Stimulated activated naive CD8-positive, alpha-beta T cell treated with anti-CD3 and anti-CD28 coated beads, Interleukin-15, amount 100 ng/mL, for 72 hours (primary cell): ENCODE results near the gene IL3RA.
A peak's percentile ranks its signal among the peaks of the same experiment; 100 is the strongest.

Source experiments
- ATAC-seq: fragments of 150-1000 bp; cut with Tn5 transposase; 2 replicates; pipeline ENCODE4 v1.10.0; 2021; ENCODE audit warnings: mild to moderate bottlenecking, moderate library complexity
- DNase-seq, 2 donors: peaks; one replicate each; pipeline ENCODE4 v3.0.0; 2021 to 2022
- H3K27ac Mint-ChIP-seq, 2 donors: one replicate each; pipeline ENCODE4 v1.8.0; 2022; ENCODE audit warnings: mild to moderate bottlenecking in 2 of 2, mixed read lengths in 2 of 2, moderate library complexity in 2 of 2
- H3K27me3 Mint-ChIP-seq: one replicate; pipeline ENCODE4 v1.8.0; 2022; ENCODE audit warnings: mixed read lengths
- H3K4me1 Mint-ChIP-seq: one replicate; pipeline ENCODE4 v1.8.0; 2022; ENCODE audit warnings: mild to moderate bottlenecking, mixed read lengths
- H3K4me3 Mint-ChIP-seq, 2 donors: one replicate each; pipeline ENCODE4 v1.8.0; 2022; ENCODE audit warnings: mild to moderate bottlenecking in 2 of 2, mixed read lengths in 2 of 2, moderate library complexity in 1 of 2
- H3K9me3 Mint-ChIP-seq, 2 donors: one replicate each; pipeline ENCODE4 v1.8.0; 2022; ENCODE audit warnings: mixed read lengths in 2 of 2

IL3RA gene

GRCh38 chrX:1387141-1387776, 50.7 kb downstream of the IL3RA start:
- H3K27me3 Mint-ChIP-seq: no peaks in the 10 kb centered on the region
- H3K27ac Mint-ChIP-seq: peak overlapping the region in 1 of 2 donors; percentile 93
- no peaks in the 10 kb centered on the region for H3K9me3 Mint-ChIP-seq
- ATAC-seq (no peak), DNase-seq (peak in 1 of 2 donors; percentile 13)
- H3K4me3 Mint-ChIP-seq: peak overlapping the region; percentile 21 to 33
- peaks cover 50% of the 10 kb centered on the region for H3K4me1 Mint-ChIP-seq

GRCh38 chrX:1388651-1389050, 52.1 kb downstream of the IL3RA start:
- ATAC-seq (no peak), DNase-seq (no peak)
- Mint-ChIP-seq H3K4me1 (peaks cover 56% of the 10 kb centered on the region), H3K27ac (peak overlapping the region in 1 of 2 donors; percentile 93), H3K27me3 (no peaks in the 10 kb centered on the region), H3K9me3 (no peaks in the 10 kb centered on the region), H3K4me3 (peak overlapping the region; percentile 21 to 71)

- peak overlapping the region; percentile 46 to 83 for H3K27ac Mint-ChIP-seq
- H3K9me3 Mint-ChIP-seq: no peaks in the 10 kb centered on the region
Measured at GRCh38 chrX:1389181-1389992, 52.8 kb downstream of the IL3RA start.

GRCh38 chrX:1389993-1390285, 53.4 kb downstream of the IL3RA start:
- Mint-ChIP-seq H3K4me3 (peak overlapping the region; percentile 50 to 99), H3K27ac (peak overlapping the region; percentile 46 to 71)
- no peak for DNase-seq

More at GRCh38 chrX:1389181-1389992, 52.8 kb downstream of the IL3RA start:
- Mint-ChIP-seq H3K4me3 (peak overlapping the region; percentile 21 to 71), H3K4me1 (peaks cover 63% of the 10 kb centered on the region), H3K27me3 (no peaks in the 10 kb centered on the region)
- peak in 1 of 2 donors; percentile 16 for DNase-seq
- ATAC-seq: no peak

GRCh38 chrX:1390621-1391369, 54.2 kb downstream of the IL3RA start:
- H3K27ac Mint-ChIP-seq: peak overlapping the region; percentile 99 to 100
- peak overlapping the region; percentile 98 to 99 for H3K4me3 Mint-ChIP-seq
- H3K27me3 Mint-ChIP-seq: no peaks in the 10 kb centered on the region
- peaks cover 77% of the 10 kb centered on the region for H3K4me1 Mint-ChIP-seq
- no peak for ATAC-seq
- H3K9me3 Mint-ChIP-seq: no peaks in the 10 kb centered on the region
- no peak for DNase-seq

More at GRCh38 chrX:1389993-1390285, 53.4 kb downstream of the IL3RA start:
- no peaks in the 10 kb centered on the region for H3K9me3 Mint-ChIP-seq
- ATAC-seq: no peak
- H3K27me3 Mint-ChIP-seq: no peaks in the 10 kb centered on the region
- H3K4me1 Mint-ChIP-seq: peaks cover 68% of the 10 kb centered on the region

GRCh38 chrX:1391370-1391706, 54.8 kb downstream of the IL3RA start:
- Mint-ChIP-seq H3K4me1 (peaks cover 80% of the 10 kb centered on the region), H3K4me3 (peak overlapping the region; percentile 98 to 99), H3K27me3 (no peaks in the 10 kb centered on the region), H3K9me3 (no peaks in the 10 kb centered on the region), H3K27ac (peak overlapping the region; percentile 99 to 100)
- ATAC-seq (no peak), DNase-seq (peak in 1 of 2 donors; percentile 96)

- no peaks in the 10 kb centered on the region for H3K27me3 Mint-ChIP-seq
- H3K4me1 Mint-ChIP-seq: peaks cover 76% of the 10 kb centered on the region
Measured at GRCh38 chrX:1391707-1392375, 55.3 kb downstream of the IL3RA start, which contains the start of gene SLC25A6. Gene SLC25A6 (minus strand): TSS chrX:1392113. CDS start chrX:1392009, 104 bp downstream.

GRCh38 chrX:1392376-1393068, 55.9 kb downstream of the IL3RA start:
- Mint-ChIP-seq H3K9me3 (no peaks in the 10 kb centered on the region), H3K27me3 (no peaks in the 10 kb centered on the region), H3K4me1 (peaks cover 73% of the 10 kb centered on the region), H3K4me3 (peak overlapping the region; percentile 98 to 99), H3K27ac (peak overlapping the region; percentile 99 to 100)
- ATAC-seq (peak; percentile 56), DNase-seq (no peak)

More at GRCh38 chrX:1391707-1392375, 55.3 kb downstream of the IL3RA start, which contains the start of gene SLC25A6:
- Mint-ChIP-seq H3K4me3 (peak within 1 kb of the TSS; percentile 98 to 99), H3K27ac (peak within 1 kb of the TSS; percentile 99 to 100), H3K9me3 (no peaks in the 10 kb centered on the region)
- ATAC-seq (peak; percentile 98), DNase-seq (peak; percentile 100)

- H3K27me3 Mint-ChIP-seq: no peaks in the 10 kb centered on the region
- ATAC-seq: no peak
- peaks cover 57% of the 10 kb centered on the region for H3K4me1 Mint-ChIP-seq
- no peaks in the 10 kb centered on the region for H3K9me3 Mint-ChIP-seq
- H3K4me3 Mint-ChIP-seq: peak overlapping the region; percentile 98 to 99
- H3K27ac Mint-ChIP-seq: peak overlapping the region; percentile 98 to 99
- DNase-seq: no peak
Measured at GRCh38 chrX:1393871-1394615, 57.5 kb downstream of the IL3RA start.

GRCh38 chrX:1394731-1395501, 58.3 kb downstream of the IL3RA start:
- ATAC-seq: no peak
- peak overlapping the region; percentile 98 to 99 for H3K4me3 Mint-ChIP-seq
- no peaks in the 10 kb centered on the region for H3K9me3 Mint-ChIP-seq
- no peak for DNase-seq
- peak overlapping the region in 1 of 2 donors; percentile 98 for H3K27ac Mint-ChIP-seq
- H3K4me1 Mint-ChIP-seq: peaks cover 49% of the 10 kb centered on the region
- no peaks in the 10 kb centered on the region for H3K27me3 Mint-ChIP-seq

- peak overlapping the region in 1 of 2 donors; percentile 87 for H3K27ac Mint-ChIP-seq
- H3K4me3 Mint-ChIP-seq: peak overlapping the region; percentile 4 to 38
- no peaks in the 10 kb centered on the region for H3K9me3 Mint-ChIP-seq
- no peak for DNase-seq
- ATAC-seq: no peak
- no peaks in the 10 kb centered on the region for H3K27me3 Mint-ChIP-seq
- peaks cover 43% of the 10 kb centered on the region for H3K4me1 Mint-ChIP-seq
Measured at GRCh38 chrX:1395646-1396216, 59.1 kb downstream of the IL3RA start.

- peak overlapping the region; percentile 12 to 47 for H3K27ac Mint-ChIP-seq
- DNase-seq: no peak
- no peak for ATAC-seq
- no peak overlapping the region for H3K4me3 Mint-ChIP-seq
- H3K27me3 Mint-ChIP-seq: no peaks in the 10 kb centered on the region
- peaks cover 36% of the 10 kb centered on the region for H3K4me1 Mint-ChIP-seq
- H3K9me3 Mint-ChIP-seq: no peaks in the 10 kb centered on the region
Measured at GRCh38 chrX:1397001-1397400, 60.4 kb downstream of the IL3RA start.
